ENCODE results near the gene SLC25A29.
"Not testable (repeated sequence)": the region's sequence is repeated elsewhere in the genome, so short reads cannot be mapped to it uniquely, and the experiment has no call there.

SLC25A29 gene

DNA sequence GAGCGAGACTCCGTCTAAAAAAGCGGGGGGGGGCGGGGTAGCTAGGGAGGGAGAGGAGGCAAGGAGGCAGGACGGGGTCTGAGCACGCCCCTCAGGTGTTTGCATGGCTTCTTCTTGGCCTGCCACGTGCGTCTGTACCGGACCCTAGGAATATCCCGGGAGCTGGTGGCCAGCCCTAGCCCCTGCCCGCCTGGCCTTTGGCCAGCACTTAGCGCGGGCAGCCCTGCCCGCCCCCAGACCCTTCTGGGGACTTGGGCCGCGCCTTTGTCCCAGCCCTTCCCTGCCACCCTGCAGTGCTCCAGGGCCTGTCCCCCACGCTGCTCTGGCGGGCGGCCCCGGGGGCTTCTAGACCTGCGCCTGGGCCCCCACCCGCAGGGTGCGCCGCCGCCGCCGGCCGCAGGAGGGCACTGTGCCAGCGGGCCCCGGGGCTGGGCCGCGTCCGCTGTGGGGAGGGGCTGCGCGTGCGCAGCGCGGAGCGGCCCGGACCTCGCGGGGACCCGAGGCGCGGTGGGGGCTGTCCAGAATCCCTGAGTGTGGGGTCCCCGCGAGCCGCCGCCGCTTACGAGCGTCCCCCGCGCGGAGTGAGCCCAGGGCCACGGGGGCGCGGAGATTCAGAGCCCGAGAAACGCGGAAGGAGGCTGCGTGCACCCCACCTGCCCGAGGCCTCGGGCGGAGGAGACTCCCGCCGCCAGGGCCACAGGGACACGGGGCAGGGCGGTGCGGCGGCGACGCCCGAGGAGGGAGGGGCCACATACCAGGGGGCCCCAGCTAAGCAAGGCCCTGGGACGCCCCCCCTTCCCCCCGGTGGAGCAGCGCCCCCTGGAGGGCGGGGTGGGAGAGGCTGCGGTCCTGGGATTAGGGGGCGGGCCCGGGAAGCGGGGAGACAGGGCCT lies 21.0 kb downstream of the SLC25A29 start:
- no peaks in the 10 kb centered on the region for H3K9me3 ChIP-seq (ENCODE audit: insufficient read depth, low read depth, low read length)
- peaks cover 26% of the 10 kb centered on the region; the same call in 1 of the 2 replicates for H3K79me2 ChIP-seq (ENCODE audit: insufficient read depth, low read length)
- peak overlapping the region; percentile 79 for H3K4me2 ChIP-seq (ENCODE audit: low read depth, low read length, poor library complexity, severe bottlenecking)
- TF ChIP-seq, protein P1, sequence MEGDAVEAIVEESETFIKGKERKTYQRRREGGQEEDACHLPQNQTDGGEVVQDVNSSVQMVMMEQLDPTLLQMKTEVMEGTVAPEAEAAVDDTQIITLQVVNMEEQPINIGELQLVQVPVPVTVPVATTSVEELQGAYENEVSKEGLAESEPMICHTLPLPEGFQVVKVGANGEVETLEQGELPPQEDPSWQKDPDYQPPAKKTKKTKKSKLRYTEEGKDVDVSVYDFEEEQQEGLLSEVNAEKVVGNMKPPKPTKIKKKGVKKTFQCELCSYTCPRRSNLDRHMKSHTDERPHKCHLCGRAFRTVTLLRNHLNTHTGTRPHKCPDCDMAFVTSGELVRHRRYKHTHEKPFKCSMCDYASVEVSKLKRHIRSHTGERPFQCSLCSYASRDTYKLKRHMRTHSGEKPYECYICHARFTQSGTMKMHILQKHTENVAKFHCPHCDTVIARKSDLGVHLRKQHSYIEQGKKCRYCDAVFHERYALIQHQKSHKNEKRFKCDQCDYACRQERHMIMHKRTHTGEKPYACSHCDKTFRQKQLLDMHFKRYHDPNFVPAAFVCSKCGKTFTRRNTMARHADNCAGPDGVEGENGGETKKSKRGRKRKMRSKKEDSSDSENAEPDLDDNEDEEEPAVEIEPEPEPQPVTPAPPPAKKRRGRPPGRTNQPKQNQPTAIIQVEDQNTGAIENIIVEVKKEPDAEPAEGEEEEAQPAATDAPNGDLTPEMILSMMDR (conservative IDR thresholded peaks at IDR 0.05; ENCODE audit: low read length) = peak; percentile 68
- no peak for TF ChIP-seq EZH2phosphoT487 (IDR thresholded peaks at IDR 0.05; ENCODE audit: borderline replicate concordance)
- H2AFZ ChIP-seq (ENCODE audit: low read length) = peak overlapping the region; percentile 100
- H3K9me2 ChIP-seq (replicated peaks; ENCODE audit: low read depth, low read length) = no peaks in the 10 kb centered on the region
- H3K36me3 ChIP-seq (ENCODE audit: insufficient read depth, low read length) = peaks cover 25% of the 10 kb centered on the region; the same call in 1 of the 2 replicates
- H3K4me1 ChIP-seq (ENCODE audit: insufficient read depth, low read length, poor library complexity, severe bottlenecking) = no peaks in the 10 kb centered on the region
- peak overlapping the region; percentile 90 for H3K9ac ChIP-seq (ENCODE audit: low read depth, low read length, poor library complexity, severe bottlenecking)
- H3K27me3 ChIP-seq (ENCODE audit: insufficient read depth, low read length, poor library complexity, severe bottlenecking) = no peaks in the 10 kb centered on the region
- peaks cover 29% of the 10 kb centered on the region for H4K20me1 ChIP-seq (ENCODE audit: insufficient read depth, low read length, poor library complexity, severe bottlenecking)
- H3K4me3 ChIP-seq (ENCODE audit: low read length, poor library complexity, severe bottlenecking) = peak overlapping the region; percentile 92
- H3F3A ChIP-seq (ENCODE audit: low read depth) = no peaks in the 10 kb centered on the region

DNA sequence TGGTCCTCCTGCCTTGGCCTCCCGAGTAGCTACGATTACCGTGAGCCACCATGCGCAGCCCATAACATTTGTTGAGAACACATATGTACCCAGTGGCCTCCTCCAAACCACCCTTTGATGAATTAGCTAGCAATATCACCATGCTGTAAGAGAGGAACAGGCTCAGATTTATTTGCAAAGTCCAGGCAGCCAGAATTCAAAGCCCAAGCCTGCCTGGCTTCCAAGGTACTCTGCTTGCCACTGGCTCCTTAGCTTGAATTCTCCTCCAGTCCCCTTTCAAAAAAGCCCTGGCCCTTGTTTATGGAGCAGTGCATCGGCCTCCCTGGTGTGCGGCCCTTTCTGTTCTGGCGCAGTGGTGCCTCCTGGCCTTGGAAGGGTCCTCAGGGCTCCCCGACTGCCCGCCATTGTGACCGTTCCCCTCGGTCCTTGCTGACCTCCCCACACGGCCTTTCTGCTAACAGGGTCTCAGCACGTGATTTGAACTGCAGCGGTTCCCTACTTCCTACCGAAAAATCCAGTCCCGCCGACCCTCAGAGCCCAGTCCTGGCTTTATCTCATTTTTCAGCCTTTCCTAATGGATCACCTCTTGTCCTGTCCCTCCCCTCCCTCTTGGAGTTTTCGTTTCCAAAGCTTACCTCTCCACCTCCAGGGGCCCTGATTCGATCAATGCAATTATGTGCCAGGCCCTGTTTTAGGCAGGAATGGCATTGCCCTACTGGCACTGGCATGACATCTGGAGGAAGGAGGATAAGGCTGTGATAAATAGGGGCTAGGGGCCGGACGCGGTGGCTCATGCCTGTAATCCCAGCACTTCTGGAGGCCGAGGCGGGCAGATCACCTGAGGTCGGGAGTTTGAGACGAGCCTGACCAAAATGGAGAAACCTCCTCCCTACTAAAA lies 22.0 kb downstream of the SLC25A29 start:
- Histone ChIP-seq H4K20me1 (ENCODE audit: insufficient read depth, low read length, poor library complexity, severe bottlenecking) (peaks cover 39% of the 10 kb centered on the region), H3K9me2 (replicated peaks; ENCODE audit: low read depth, low read length) (no peaks in the 10 kb centered on the region), H2AFZ (ENCODE audit: low read length) (no peak overlapping the region), H3K79me2 (ENCODE audit: insufficient read depth, low read length) (peaks cover 36% of the 10 kb centered on the region), H3K36me3 (ENCODE audit: insufficient read depth, low read length) (peaks cover 35% of the 10 kb centered on the region; the same call in 1 of the 2 replicates), H3K4me1 (ENCODE audit: insufficient read depth, low read length, poor library complexity, severe bottlenecking) (peaks cover under 1% of the 10 kb centered on the region), H3K9ac (ENCODE audit: low read depth, low read length, poor library complexity, severe bottlenecking) (no peak overlapping the region), H3K4me2 (ENCODE audit: low read depth, low read length, poor library complexity, severe bottlenecking) (no peak overlapping the region), H3K9me3 (ENCODE audit: insufficient read depth, low read depth, low read length) (no peaks in the 10 kb centered on the region), H3F3A (ENCODE audit: low read depth) (no peaks in the 10 kb centered on the region), H3K27me3 (ENCODE audit: insufficient read depth, low read length, poor library complexity, severe bottlenecking) (no peaks in the 10 kb centered on the region), H3K4me3 (ENCODE audit: low read length, poor library complexity, severe bottlenecking) (no peak overlapping the region)
- no peak for TF ChIP-seq EZH2phosphoT487 (IDR thresholded peaks at IDR 0.05; ENCODE audit: borderline replicate concordance)
- TF ChIP-seq, protein P1 (conservative IDR thresholded peaks at IDR 0.05; ENCODE audit: low read length) = no peak

DNA sequence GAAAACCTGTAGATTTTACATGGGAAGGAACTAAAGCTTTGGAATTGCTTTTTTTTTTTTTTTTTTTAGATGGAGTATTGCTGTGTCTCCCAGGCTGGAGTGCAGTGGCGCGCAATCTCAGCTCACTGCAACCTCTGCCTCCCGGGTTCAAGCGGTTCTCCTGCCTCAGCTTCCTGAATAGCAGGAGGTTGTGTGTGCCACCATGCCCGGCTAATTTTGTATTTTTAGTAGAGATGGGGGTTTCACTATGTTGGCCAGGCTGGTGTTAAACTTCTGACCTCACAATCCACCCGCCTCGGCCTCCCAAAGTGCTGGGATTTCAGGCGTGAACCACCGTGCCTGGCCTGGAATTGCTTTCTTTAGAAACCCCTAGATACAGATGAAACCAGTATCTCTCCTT lies 22.8 kb downstream of the SLC25A29 start:
- not testable (repeated sequence) for H3K9me3 ChIP-seq (ENCODE audit: insufficient read depth, low read depth, low read length)

More for the DNA sequence above, 22.8 kb downstream of the SLC25A29 start:
- Histone ChIP-seq H3K79me2 (ENCODE audit: insufficient read depth, low read length) (peaks cover 44% of the 10 kb centered on the region), H3K36me3 (ENCODE audit: insufficient read depth, low read length) (peaks cover 41% of the 10 kb centered on the region), H4K20me1 (ENCODE audit: insufficient read depth, low read length, poor library complexity, severe bottlenecking) (peaks cover 46% of the 10 kb centered on the region)
- not testable (repeated sequence) for H3K27me3 ChIP-seq (ENCODE audit: insufficient read depth, low read length, poor library complexity, severe bottlenecking); H2AFZ ChIP-seq (ENCODE audit: low read length); H3K9ac ChIP-seq (ENCODE audit: low read depth, low read length, poor library complexity, severe bottlenecking); H3K9me2 ChIP-seq (replicated peaks; ENCODE audit: low read depth, low read length); H3F3A ChIP-seq (ENCODE audit: low read depth); H3K4me2 ChIP-seq (ENCODE audit: low read depth, low read length, poor library complexity, severe bottlenecking); H3K4me1 ChIP-seq (ENCODE audit: insufficient read depth, low read length, poor library complexity, severe bottlenecking); H3K4me3 ChIP-seq (ENCODE audit: low read length, poor library complexity, severe bottlenecking)

Measured in Loucy (cell line).